WTC11 (cell line): ENCODE measurements around the gene PPID.

Experiments
- AR ChIP-seq: fragments of 250-450 bp; sonication (Bioruptor Pico); IDR thresholded peaks from 2 replicates; pipeline ENCODE4 v1.9.0; 2021; ENCODE audit warnings: mild to moderate bottlenecking
- CTCF ChIP-seq: fragments of 200-600 bp; IDR thresholded peaks from 2 replicates; pipeline ENCODE4 v1.8.0; 2022; ENCODE audit warnings: antibody characterized with exemption
- IRF1 ChIP-seq: sonication (generic); formaldehyde crosslinking; IDR thresholded peaks from 2 replicates; pipeline ENCODE4 v1.8.0; 2023; ENCODE audit warnings: missing genetic modification reagents
- MAX ChIP-seq: sonication (generic); formaldehyde crosslinking; IDR thresholded peaks from 2 replicates; pipeline ENCODE4 v1.8.0; 2022; ENCODE audit warnings: mild to moderate bottlenecking, missing genetic modification reagents
- NFE2L1 ChIP-seq: sonication (generic); formaldehyde crosslinking; IDR thresholded peaks from 2 replicates; pipeline ENCODE4 v1.8.1; 2023; ENCODE audit warnings: missing genetic modification reagents
- NR2C2 ChIP-seq: sonication (generic); formaldehyde crosslinking; IDR thresholded peaks from 2 replicates; pipeline ENCODE4 v1.8.0; 2022; ENCODE audit warnings: mild to moderate bottlenecking, missing genetic modification reagents

GRCh38 chr4:158721680-158722079 is 1.5 kb downstream of the PPID start:
- TF ChIP-seq NR2C2 (CRISPR knock-in tag), result no peak
- no peak for TF ChIP-seq CTCF
- no peak for TF ChIP-seq IRF1
- TF ChIP-seq NFE2L1, result no peak
- TF ChIP-seq MAX (CRISPR knock-in tag), result no peak
- TF ChIP-seq AR (CRISPR knock-in tag), result no peak
